NCI-H748 treated with DMSO at 0.1 percent for 48 hours (cell line): ENCODE data around the gene FOXO3.

Experiments
- DNase-seq: peaks from one replicate; lab custom pipeline; 2025; lab: John Stamatoyannopoulos, UW

Gene FOXO3

GRCh38 chr6:108597572-108598304 is 37.0 kb downstream of the FOXO3 start:
- DNase-seq, result no peak

- no peak for DNase-seq
These were observed 37.7 kb downstream of the FOXO3 start for GRCh38 chr6:108598305-108598863.

- DNase-seq, result no peak
These were observed 43.4 kb downstream of the FOXO3 start for GRCh38 chr6:108604156-108604555.

- DNase-seq, result no peak
These were observed 45.6 kb downstream of the FOXO3 start for GRCh38 chr6:108606250-108606690.

- no peak for DNase-seq
These were observed 47.9 kb downstream of the FOXO3 start for GRCh38 chr6:108608453-108609275.

- DNase-seq, result no peak
These were observed 48.6 kb downstream of the FOXO3 start for GRCh38 chr6:108609276-108609769.

- no peak for DNase-seq
These were observed 49.6 kb downstream of the FOXO3 start for GRCh38 chr6:108610270-108610839.

GRCh38 chr6:108610957-108611586 is 50.4 kb downstream of the FOXO3 start:
- DNase-seq, result no peak

- DNase-seq, result no peak
These were observed 52.1 kb downstream of the FOXO3 start for GRCh38 chr6:108612852-108613251.

- no peak for DNase-seq
These were observed 55.8 kb downstream of the FOXO3 start for GRCh38 chr6:108616544-108616943.

GRCh38 chr6:108616973-108617372 is 56.3 kb downstream of the FOXO3 start:
- DNase-seq, result no peak

GRCh38 chr6:108618623-108619152 is 58.0 kb downstream of the FOXO3 start:
- DNase-seq, result no peak

- no peak for DNase-seq
These were observed 58.9 kb downstream of the FOXO3 start for GRCh38 chr6:108619431-108620197.

GRCh38 chr6:108621117-108621516 is 60.4 kb downstream of the FOXO3 start:
- DNase-seq, result no peak

- DNase-seq, result no peak
These were observed 62.1 kb downstream of the FOXO3 start for GRCh38 chr6:108622641-108623298.

GRCh38 chr6:108623995-108624394 is 63.3 kb downstream of the FOXO3 start:
- no peak for DNase-seq

GRCh38 chr6:108625581-108625980 is 64.9 kb downstream of the FOXO3 start:
- no peak for DNase-seq

- no peak for DNase-seq
These were observed 66.1 kb downstream of the FOXO3 start for GRCh38 chr6:108626777-108627176.

- DNase-seq, result no peak
These were observed 67.2 kb downstream of the FOXO3 start for GRCh38 chr6:108627692-108628550.
